CD4-positive, alpha-beta T cell treated with Interleukin-17A for 1 hour (primary cell): ENCODE measurements around the gene ROR1.

Experiments used
- DNase-seq: peaks from one replicate; pipeline ENCODE4 v3.0.0-alpha.2; 2020

ROR1 gene

DNA sequence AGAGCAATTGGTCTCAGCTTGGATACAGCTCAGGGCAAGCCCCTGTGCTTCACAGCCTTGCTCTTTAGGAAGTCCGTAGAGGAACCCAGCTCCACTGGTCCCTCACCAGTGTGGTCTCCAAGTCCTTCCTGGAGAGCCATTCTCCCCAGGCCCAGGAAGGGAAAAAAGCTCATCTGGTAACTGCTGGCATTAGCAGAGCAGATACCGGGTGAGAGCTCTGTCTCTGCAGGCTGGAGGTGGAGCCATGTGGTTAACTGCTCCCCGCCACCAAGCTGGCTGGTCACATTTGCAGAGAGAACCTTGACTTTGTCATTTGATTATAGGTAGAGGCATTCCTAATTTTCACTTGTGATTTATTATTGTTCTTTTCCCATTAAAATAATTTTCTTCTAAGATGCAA lies 169.6 kb downstream of the ROR1 start:
- no peak for DNase-seq

DNA sequence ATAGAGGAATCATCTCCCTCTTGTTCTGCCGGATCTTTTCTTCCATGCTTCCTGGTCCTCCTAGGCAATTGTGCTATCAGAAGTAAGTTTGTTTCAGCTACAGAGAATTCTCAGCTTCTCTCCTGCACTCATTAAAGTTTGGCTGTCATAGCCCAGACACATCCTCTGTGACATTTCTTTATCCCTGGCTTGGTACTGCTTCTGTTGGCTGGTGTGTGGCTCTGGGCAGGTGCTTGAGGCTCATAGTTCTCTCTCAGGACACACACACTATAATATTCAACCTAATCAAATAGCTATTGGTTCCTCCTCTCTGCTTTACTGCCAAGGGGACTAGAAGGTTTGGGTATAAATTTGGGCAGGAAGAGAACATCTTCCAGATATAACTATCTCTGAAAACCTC lies 172.1 kb downstream of the ROR1 start:
- no peak for DNase-seq

DNA sequence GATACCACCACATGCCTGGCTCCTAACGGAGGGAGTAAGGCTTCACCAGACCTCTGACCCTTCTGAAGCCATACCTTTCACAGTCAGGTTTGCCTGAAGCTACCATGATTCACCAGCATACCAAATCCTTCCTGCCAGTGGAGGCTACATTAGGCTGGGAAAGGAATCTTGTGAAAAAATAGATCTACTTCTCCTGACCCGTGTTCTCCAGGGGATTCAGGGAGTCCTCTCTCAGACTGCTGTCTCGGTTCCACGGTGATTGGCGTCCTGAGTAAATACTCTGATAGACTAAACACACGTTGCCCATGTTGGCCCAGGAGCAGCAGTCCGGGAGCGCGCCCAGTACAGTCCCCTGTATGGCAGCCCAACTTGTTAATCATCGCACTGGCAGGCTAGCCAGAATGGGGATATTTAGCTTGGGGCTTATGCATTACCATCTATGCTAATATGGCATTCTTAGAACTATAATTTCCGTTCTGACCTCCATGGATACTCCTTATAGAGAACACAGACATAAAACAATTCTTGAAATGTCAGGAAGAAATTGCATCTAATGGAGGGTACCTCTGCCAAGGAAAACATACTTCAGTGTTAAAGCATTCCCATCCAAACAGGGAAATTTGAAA lies 173.2 kb downstream of the ROR1 start:
- no peak for DNase-seq

DNA sequence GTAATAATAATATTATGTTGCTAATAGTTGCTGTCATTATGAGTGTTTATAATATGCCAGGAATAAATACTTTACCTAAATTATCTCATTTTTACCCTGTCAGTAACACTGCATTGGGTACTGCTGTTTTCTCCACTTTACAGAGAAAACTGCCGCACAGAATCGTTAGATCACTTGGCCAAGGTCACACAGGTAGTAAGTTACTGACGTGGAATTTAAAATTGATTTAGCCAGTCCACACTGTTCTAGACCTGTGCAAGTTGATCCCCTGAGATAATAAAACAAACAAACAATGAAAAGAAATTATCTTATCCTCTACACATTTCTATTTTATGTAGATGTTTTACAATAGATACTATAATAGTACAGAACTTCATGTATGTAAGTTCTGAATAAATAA lies 174.1 kb downstream of the ROR1 start:
- no peak for DNase-seq

DNA sequence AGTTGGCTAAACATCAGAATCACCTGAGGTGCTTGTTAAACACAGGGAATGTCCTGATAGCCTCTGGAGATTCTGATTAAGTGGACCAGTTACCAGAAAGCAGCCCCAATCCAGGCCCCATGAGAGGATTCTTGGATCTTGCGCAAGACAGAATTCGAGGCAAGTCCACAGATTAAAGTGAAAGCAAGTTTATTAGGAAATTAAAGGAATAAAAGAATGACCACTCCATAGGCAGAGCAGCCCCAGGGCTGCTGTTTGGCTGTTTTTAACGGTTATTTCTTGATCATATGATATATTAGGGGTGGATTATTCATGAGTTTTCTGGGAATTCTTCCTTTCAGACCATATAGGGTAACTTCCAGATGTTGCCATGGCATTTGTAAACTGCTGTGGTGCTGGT lies 176.2 kb downstream of the ROR1 start:
- no peak for DNase-seq

DNA sequence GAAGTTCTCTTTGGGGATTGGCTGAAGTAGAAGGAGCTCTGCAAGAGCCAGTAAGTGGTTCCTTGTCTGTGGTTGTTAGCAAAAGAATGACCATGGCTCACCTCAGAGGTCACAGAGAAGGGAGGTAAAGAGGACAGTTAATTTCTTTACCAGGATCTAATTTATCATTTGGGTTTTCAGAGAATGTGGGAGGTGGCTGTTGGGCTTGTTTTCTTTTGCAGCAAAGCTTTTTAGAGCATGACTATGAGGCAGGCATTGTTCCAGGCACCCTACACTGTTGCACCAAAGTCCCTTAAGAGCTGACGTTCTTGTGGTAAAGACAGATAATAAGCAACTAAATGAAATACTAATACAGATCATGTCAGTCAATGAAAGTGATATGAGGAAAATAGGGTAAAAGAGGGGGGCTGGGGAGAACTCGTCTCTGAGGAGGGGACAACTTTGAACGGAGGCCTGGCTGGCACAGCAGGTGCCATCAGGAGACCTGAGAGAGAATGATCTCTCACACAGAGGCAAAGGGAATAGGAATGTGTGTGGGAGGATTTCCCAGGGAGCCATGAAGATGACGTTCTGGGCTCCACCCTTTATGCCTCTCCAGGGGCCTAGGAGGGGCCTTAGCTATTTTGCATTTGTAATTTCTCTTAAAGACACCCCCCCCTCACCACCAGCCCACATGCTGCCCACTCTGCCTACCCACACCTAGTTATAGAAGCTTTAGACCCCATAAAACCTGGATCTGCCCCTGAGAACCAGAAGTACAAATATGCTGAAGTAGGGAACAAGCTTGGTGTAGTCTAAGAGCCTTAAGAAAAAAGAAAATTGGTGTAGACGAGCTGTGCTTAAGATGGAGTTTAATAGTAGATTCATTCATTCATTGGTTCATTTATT lies 177.5 kb downstream of the ROR1 start:
- no peak for DNase-seq

DNA sequence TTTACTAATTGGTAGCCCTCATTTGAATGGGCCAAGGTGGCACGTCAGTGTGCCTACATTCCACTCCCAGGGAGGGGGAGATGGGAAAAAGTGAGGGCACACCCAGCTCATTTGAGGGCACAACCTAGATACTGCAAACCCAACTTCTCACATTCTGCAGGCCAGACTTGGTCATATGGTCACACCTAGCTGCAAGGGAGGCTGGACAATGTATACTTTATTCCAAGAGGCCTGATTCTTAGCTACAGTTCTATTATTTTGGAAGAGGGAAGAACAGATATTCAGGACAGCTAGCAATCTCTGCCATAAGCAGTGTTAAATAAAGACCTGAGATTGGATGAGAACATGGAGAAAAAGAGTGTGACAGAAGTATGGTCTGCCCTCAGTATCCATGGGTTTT lies 180.4 kb downstream of the ROR1 start:
- DNase-seq, result no peak

DNA sequence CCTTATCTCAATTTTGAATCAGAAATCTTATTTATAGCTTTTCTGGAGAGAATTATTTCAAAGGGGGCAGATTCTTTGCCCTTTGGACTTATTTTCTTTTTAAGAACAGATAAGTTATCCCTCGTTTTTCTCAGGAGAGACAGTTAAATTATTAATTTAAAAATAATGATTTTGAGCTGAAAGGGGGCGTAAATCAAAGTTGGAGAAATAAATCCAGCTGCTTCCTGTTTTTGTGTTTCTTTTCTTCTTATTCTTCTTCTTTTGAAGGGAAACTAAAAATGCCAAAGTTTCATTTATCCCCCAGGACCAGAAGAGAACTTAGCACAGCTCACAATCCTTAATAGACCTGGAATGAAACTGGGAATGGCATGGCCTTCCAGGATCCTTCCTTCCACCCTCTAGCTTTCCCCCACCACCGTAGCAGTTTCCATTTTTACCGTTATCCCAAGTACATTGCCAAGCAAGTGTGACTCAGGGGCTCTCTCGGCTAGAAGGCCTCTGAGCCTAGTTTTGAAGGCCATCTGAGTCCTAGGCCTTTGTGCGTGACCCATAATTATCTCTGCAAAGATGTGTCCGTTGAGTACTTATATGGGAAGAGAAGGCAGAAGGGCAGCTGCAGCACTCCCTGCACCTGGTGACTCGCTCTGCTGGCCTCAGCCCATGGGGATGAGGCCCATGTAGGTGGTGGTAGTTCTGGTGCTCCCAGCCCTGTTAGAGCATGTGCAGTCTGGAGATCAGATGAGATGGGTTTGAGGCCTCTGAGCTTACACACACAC lies 181.7 kb downstream of the ROR1 start:
- DNase-seq, result no peak

DNA sequence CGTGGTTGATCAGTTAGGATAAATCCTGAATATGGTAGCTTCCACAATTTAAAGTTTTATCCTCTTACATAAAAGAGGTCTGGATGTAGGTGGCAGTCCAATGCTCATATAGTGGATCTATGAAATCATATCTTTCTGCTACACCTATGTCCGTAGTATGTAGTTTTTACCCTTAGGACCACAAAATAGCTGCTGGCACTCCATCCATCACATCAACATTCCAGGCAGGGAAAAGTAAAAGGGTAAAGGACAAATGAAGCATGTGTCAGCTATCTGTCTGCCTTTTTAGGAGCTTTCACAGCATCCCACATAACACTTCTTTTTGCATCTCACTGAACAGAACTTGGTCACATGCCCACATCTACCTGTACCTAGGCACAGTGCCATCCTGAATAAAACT lies 184.7 kb downstream of the ROR1 start:
- no peak for DNase-seq

DNA sequence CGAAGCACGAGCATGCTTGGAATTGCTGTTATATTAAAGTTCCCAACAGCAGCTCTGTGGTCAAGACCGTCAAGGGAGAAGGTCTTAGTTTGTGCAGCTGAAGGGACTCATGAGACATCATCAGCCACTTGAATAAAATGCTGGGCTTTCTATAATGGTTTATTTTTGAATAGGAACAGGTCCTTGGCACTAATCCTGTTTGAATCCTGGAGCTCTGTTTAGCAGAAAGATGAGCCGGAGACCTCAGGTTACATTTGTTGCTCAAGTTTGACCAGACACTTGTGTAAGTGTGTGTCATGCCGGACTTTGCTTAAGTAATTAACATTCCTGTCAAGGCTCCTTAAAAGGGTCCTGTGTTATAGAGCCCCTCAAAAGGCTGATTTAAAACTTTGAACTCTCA lies 186.5 kb downstream of the ROR1 start:
- DNase-seq, result no peak

DNA sequence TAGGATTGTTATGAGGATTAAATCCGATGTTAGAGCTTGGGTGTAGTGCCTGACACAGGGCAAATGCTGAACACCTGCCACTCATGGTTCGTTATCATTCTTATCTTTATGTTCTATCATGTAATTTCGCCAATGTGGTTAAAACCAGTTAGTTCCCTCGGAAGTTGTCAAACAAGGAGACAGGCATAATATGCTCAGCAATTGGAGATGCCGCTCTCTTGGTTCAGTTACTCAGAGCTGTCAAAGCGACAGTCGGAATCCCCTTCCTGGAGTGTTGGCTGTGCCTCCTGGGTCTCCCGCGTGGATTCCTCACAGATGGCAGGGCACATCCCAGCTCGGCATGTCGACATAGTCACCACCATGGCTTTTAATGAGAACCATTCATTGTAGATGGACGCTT lies 192.2 kb downstream of the ROR1 start:
- no peak for DNase-seq

DNA sequence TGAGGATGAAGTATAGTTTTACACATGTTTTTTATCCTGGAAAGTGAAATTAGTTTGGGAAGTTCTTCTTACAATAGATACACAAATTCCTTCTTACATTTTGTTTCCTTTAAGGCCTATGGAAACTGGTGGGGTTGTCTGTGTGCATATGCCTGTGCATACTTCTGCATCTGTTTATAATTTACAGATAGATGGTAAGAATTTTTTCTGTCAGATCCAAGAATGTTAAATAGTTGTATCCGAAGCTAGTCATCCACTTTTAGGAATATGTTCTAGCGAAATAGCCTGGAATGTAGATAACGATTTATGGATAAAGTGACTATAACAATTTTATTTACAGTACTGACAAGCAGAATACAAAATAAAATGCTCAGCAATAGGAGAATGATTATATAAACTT lies 194.1 kb downstream of the ROR1 start:
- DNase-seq, result no peak

DNA sequence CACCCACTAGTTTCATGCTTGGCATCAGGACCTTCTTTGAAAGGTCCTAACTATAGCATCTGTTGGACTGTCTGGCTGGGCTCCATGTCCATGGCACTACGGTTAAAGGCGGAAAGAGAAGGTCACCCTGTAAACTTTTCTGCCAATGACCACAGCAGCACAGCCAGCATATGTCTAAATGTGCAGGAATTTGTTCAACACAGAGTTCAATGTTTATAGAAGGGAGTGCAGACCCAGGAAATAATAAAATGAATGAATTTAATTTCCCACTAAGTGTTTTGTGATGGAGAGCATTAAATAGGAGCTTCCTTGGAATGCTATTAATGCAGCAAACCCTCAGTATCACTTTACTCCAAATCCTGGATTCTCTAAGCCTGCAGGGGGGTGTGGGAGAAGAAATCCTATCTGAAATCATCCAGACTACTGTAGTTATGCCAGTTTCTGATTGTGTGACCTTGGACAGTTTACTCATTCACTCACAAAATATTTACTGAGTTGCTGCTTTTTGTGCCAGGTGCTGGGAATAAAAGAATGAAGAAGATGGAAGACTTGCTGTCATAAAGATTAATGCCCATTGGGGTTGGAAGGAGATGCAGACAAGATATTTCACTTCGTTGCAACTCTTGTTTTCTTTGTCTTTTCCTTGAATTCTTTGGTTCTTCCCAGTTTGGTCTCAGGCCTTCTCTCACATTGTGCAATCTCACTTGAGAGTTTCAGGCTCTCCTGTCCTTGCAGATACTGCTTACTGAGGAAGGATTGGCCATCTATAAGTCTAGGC lies 195.0 kb downstream of the ROR1 start:
- no peak for DNase-seq

DNA sequence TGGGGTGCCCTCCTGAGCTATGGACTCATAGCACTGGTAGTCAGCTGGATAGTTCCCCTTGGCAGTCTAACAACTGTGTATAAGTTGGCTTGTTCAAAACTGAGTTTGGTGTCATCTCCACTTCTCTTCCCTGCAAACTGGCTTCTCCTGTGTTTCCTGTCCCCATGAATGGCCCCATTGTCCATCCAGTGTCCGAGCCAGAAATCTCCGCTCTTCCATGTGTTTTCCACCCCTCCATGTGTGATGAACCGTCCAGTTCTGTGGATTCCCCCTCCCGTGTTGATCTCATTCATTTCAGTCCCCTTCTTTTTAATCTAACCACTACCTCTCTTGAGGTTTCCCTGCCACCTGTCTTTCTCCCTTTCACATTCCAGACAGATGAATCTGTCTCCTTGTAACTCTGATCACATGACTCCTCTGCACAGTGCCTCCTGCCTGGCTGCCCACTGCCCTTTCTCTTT lies 195.7 kb downstream of the ROR1 start:
- no peak for DNase-seq

DNA sequence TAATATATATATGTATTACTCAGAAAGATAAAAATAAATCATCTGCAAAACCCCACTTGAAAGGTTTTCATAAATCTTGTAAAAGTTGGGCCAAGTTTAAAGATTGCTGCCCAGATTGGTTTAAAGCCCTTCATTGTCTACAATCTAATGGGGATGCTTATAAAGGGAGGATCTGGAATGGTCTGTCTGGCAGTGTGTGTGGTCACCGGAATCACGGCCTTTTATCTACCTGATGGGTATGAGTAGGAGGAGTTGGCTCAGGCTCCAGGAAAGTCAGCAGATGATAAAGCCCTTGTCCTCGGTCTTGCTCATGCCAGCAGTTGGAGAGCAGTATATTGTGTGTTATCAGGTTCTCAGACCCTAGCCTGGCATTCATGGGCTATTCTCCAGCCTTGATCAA lies 197.7 kb downstream of the ROR1 start:
- DNase-seq, result no peak

DNA sequence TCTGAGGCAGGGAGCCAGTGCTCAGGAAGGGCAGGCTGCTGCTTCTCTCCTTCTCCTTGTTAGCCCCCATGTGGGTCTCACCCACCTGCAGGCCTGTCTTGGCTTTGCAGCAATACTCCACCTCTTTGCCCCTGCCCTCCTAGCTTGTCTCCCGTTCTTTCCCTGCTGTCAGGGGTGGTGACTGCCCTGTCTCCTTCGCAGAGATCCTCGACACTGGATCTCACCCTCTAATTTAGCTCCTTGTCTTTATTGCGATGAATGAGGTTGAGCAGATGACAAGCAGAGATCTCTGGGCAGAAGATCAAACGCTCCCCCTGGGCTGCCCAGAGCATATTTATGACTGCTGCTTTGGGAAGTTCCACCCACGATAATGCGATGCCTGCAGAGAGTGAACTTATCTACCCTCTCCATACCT lies 199.2 kb downstream of the ROR1 start:
- no peak for DNase-seq

DNA sequence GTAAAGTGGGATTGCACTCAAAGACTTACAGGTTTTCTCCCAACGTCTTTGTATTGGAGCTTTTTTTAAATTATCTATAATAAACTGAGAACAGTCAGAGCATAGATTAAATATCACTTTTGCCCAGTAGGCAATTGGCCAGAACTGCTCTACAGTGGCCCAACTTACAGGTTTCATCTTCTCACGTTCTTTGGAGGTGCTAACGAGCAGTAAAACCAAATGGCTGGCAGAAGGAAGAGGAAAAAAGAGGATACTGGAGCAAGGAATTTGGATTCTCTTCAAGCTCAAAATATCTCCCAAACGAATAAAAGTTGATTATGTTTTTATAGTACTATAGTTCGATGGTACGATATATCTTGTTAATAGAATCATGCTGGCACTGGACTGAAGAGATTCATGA lies 201.1 kb downstream of the ROR1 start:
- no peak for DNase-seq

DNA sequence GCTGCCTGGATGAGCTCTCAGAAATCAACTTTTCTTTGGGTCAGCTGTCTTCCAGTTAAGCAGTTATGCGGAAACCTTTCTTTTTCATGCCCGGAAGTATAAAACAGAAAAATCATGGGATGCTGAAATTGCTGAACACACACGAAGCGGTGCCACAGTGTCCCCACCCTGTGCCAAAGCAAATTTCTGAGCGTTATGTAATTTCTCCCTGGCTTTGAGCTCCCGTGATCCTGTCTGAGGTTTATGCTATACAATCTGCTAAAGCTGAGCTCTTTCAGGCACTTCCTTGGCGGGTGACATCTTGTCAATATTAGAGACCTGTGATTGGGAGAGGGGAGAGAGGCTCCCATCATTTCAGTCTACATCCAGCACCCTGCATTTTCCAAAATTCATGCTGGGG lies 201.7 kb downstream of the ROR1 start:
- DNase-seq, result no peak

DNA sequence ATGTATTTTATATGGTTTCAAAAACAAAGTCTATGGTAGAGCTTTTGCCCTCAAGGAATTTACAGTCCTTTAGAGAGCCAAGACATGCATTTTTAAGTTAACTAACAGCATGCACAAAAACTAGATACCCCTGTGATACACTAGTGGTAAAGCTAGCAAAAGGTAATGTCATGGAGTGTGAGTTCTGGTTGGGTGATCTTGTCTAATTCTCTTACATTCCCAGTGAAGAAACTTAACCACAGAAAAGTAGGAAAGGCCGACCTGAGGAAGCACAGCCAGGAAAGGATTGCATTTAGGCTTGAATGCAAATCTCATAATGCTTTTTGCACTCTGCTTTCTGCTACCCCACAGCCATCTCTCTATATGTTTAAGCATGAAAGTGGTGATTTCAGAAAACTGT lies 202.2 kb downstream of the ROR1 start:
- DNase-seq, result no peak

DNA sequence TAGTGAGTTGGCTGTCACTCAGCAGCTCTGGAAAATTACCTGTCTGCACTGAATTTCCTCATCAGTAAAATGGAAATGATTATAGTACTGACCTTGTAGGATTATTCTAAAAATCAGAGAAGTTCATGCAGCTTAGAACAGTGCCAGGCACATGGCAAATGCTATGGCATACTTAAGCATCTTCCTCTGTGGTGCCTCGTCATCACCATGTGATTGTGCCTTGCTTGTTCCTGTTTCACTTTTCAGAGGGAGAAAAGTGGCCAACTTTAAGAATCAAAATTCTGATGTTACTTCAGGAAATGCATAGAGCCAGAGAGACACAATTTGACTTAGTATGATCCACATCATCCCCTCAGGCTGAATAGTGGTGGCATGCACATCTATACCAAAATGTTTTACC lies 203.6 kb downstream of the ROR1 start:
- no peak for DNase-seq

DNA sequence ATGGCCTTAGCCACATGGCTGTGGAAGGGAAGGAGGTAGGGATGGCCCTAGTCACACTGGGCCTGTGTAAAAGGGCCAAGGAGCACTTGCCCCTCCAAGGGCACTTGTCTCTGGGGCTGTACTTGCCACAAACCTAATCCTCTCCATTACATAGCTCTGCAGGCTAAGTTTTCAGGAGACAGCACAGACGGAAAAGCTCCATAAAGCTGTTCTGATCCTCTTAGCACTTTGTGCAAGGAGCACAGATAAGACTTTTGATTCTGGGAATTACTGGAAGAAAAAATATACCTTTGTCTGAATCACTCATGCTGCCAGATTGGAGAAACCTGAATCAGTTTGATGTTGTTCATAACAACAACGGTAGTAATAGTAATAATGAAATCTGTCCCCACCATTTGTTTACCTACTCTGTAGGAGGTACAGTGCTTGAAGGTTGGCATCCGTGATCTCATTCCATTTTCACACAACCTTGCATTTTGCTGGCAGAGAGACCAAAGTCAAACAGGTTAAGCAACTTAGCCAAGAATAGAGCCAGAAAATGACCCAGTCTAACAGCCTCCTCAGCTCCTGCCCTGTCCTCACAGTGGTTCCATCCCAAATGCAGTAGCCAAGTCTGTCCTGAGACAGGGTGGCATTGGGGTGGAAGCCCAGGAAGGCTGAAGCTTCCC lies 207.1 kb downstream of the ROR1 start:
- no peak for DNase-seq

DNA sequence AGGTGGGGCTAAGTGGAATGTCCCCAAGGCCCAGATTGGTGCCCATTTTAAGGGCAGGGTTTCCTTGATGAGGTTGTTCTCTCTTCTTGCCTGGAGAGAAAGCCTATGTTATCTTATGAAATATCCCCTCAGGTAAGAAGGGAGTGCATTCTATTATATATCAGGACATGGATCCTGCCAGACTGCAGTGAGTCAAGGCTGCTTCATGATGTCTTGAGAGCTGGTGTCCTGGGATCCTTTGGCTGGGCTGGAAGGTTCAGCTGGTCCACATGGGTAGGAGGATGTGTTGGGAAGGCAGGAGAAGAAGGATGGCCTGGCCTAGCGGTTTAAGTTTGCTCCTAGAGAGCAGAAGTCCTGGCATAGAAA lies 207.6 kb downstream of the ROR1 start:
- DNase-seq, result no peak

DNA sequence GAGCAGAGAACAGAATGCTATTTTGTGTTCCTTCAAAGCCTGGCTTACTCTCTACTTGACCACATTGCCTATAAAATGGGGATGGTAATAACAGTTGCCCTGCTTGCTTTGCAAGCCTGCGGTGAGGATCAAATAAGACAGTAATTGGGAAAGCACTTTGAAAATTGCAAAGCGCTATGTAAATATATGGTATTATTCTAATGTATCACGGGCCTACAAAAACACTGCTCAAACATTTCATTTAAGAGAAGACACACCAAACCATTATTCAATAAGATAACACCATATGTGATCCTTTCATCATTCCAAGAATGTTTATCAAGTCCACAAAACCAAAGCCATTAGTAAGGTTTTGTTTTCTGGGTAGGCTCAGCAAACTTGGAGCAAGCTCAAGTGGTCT lies 208.4 kb downstream of the ROR1 start:
- DNase-seq, result no peak
